Measurements from ENCODE around the gene GGN.
"Not testable (repeated sequence)": the region's sequence is repeated elsewhere in the genome, so short reads cannot be mapped to it uniquely, and the experiment has no call there.

The GGN gene

GRCh38 chr19:38355728-38356725 is 31.8 kb downstream of the GGN start:
- TF ChIP-seq TAF1 (IDR thresholded peaks at IDR 0.05; ENCODE audit: borderline replicate concordance, low read depth, low read length) (no peak), POLR2AphosphoS5 (IDR thresholded peaks at IDR 0.05; ENCODE audit: low read depth, low read length) (no peak), POLR2A (IDR thresholded peaks at IDR 0.05; ENCODE audit: low read depth, low read length) (no peak)
- no peak for FAIRE-seq
- DNase-seq (ENCODE audit: insufficient read length): no peak

GRCh38 chr19:38352611-38353010 is 35.2 kb downstream of the GGN start:
- TF ChIP-seq POLR2AphosphoS5 (IDR thresholded peaks at IDR 0.05; ENCODE audit: low read depth, low read length) (no peak), TAF1 (IDR thresholded peaks at IDR 0.05; ENCODE audit: borderline replicate concordance, low read depth, low read length) (no peak), POLR2A (IDR thresholded peaks at IDR 0.05; ENCODE audit: low read depth, low read length) (no peak)
- FAIRE-seq (no peak), DNase-seq (ENCODE audit: insufficient read length) (no peak)

- DNase-seq (ENCODE audit: insufficient read length) (no peak), FAIRE-seq (no peak)
- TF ChIP-seq POLR2AphosphoS5 (IDR thresholded peaks at IDR 0.05; ENCODE audit: low read depth, low read length): no peak
- TF ChIP-seq POLR2A (IDR thresholded peaks at IDR 0.05; ENCODE audit: low read depth, low read length): no peak
- TF ChIP-seq TAF1 (IDR thresholded peaks at IDR 0.05; ENCODE audit: borderline replicate concordance, low read depth, low read length): no peak
Measured at GRCh38 chr19:38351865-38352395, 35.9 kb downstream of the GGN start.

GRCh38 chr19:38350883-38351282 is 37.0 kb downstream of the GGN start:
- DNase-seq (ENCODE audit: insufficient read length) (no peak), FAIRE-seq (no peak)
- no peak for TF ChIP-seq POLR2A (IDR thresholded peaks at IDR 0.05; ENCODE audit: low read depth, low read length)

- TF ChIP-seq TAF1 (IDR thresholded peaks at IDR 0.05; ENCODE audit: borderline replicate concordance, low read depth, low read length) (no peak), POLR2A (IDR thresholded peaks at IDR 0.05; ENCODE audit: low read depth, low read length) (no peak), POLR2AphosphoS5 (IDR thresholded peaks at IDR 0.05; ENCODE audit: low read depth, low read length) (no peak)
- no peak for DNase-seq (ENCODE audit: insufficient read length)
- FAIRE-seq: no peak
Measured at GRCh38 chr19:38346837-38347236, 41.0 kb downstream of the GGN start.

GRCh38 chr19:38340927-38341326 is 46.9 kb downstream of the GGN start:
- FAIRE-seq (no peak), DNase-seq (ENCODE audit: insufficient read length) (no peak)
- TF ChIP-seq POLR2A (IDR thresholded peaks at IDR 0.05; ENCODE audit: low read depth, low read length) (no peak), TAF1 (IDR thresholded peaks at IDR 0.05; ENCODE audit: borderline replicate concordance, low read depth, low read length) (no peak), POLR2AphosphoS5 (IDR thresholded peaks at IDR 0.05; ENCODE audit: low read depth, low read length) (no peak)

GRCh38 chr19:38339011-38339410 is 48.8 kb downstream of the GGN start:
- FAIRE-seq; DNase-seq (ENCODE audit: insufficient read length): not testable (repeated sequence)

- FAIRE-seq: no peak
- no peak for DNase-seq (ENCODE audit: insufficient read length)
Measured at GRCh38 chr19:38337360-38337653, 50.5 kb downstream of the GGN start.

GRCh38 chr19:38336638-38337359 is 51.0 kb downstream of the GGN start:
- TF ChIP-seq POLR2AphosphoS5 (IDR thresholded peaks at IDR 0.05; ENCODE audit: low read depth, low read length) (no peak), POLR2A (IDR thresholded peaks at IDR 0.05; ENCODE audit: low read depth, low read length) (no peak), TAF1 (IDR thresholded peaks at IDR 0.05; ENCODE audit: borderline replicate concordance, low read depth, low read length) (0 out of 2 replicates have a peak, but pooled peaks have one; percentile 7)
- FAIRE-seq (no peak), DNase-seq (ENCODE audit: insufficient read length) (peak; percentile 80)

More at GRCh38 chr19:38337360-38337653, 50.5 kb downstream of the GGN start:
- TF ChIP-seq POLR2AphosphoS5 (IDR thresholded peaks at IDR 0.05; ENCODE audit: low read depth, low read length): no peak
- no peak for TF ChIP-seq POLR2A (IDR thresholded peaks at IDR 0.05; ENCODE audit: low read depth, low read length)
- no peak for TF ChIP-seq TAF1 (IDR thresholded peaks at IDR 0.05; ENCODE audit: borderline replicate concordance, low read depth, low read length)

- TF ChIP-seq TAF1 (IDR thresholded peaks at IDR 0.05; ENCODE audit: borderline replicate concordance, low read depth, low read length) (0 out of 2 replicates have a peak, but pooled peaks have one; percentile 28), POLR2AphosphoS5 (IDR thresholded peaks at IDR 0.05; ENCODE audit: low read depth, low read length) (no peak)
Measured at GRCh38 chr19:38335949-38336637, 51.7 kb downstream of the GGN start.

More at GRCh38 chr19:38335949-38336637, 51.7 kb downstream of the GGN start:
- peak; percentile 94 for DNase-seq (ENCODE audit: insufficient read length)
- FAIRE-seq: no peak

Data from GM12892 (cell line).